Measurements from ENCODE around the gene XYLT1. TPM values are rescaled to one million over a fixed set of nuclear protein-coding genes. Genes with fewer than 3 reads are reported as not detected.

XYLT1 gene
- total and polyA plus RNA-seq, 2 of the 8 experiments (the other 6 are each of a cell fraction or from before 2014, with no cell fraction given) = 6.6 to 25.4 TPM

DNA sequence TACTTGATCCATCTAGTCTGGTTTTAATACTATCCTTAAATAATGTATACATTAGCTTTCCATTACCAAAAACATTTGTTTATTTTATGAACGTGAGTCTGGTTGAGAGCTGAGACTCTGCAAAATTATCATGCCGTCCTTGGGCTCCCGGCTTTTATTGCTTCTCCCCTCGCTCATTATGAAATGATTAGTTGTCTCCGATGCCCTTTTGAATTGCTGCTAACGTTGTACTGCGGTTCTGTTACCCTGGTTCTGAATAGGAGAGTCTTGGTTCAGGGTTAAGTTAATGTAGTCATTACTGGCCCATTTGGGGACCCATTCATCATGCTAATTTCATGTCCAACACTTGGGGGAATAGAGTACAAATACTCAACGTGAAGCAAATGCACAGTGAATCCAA, 12.8 kb downstream of the XYLT1 start (continued):
- TF ChIP-seq, protein P1, sequence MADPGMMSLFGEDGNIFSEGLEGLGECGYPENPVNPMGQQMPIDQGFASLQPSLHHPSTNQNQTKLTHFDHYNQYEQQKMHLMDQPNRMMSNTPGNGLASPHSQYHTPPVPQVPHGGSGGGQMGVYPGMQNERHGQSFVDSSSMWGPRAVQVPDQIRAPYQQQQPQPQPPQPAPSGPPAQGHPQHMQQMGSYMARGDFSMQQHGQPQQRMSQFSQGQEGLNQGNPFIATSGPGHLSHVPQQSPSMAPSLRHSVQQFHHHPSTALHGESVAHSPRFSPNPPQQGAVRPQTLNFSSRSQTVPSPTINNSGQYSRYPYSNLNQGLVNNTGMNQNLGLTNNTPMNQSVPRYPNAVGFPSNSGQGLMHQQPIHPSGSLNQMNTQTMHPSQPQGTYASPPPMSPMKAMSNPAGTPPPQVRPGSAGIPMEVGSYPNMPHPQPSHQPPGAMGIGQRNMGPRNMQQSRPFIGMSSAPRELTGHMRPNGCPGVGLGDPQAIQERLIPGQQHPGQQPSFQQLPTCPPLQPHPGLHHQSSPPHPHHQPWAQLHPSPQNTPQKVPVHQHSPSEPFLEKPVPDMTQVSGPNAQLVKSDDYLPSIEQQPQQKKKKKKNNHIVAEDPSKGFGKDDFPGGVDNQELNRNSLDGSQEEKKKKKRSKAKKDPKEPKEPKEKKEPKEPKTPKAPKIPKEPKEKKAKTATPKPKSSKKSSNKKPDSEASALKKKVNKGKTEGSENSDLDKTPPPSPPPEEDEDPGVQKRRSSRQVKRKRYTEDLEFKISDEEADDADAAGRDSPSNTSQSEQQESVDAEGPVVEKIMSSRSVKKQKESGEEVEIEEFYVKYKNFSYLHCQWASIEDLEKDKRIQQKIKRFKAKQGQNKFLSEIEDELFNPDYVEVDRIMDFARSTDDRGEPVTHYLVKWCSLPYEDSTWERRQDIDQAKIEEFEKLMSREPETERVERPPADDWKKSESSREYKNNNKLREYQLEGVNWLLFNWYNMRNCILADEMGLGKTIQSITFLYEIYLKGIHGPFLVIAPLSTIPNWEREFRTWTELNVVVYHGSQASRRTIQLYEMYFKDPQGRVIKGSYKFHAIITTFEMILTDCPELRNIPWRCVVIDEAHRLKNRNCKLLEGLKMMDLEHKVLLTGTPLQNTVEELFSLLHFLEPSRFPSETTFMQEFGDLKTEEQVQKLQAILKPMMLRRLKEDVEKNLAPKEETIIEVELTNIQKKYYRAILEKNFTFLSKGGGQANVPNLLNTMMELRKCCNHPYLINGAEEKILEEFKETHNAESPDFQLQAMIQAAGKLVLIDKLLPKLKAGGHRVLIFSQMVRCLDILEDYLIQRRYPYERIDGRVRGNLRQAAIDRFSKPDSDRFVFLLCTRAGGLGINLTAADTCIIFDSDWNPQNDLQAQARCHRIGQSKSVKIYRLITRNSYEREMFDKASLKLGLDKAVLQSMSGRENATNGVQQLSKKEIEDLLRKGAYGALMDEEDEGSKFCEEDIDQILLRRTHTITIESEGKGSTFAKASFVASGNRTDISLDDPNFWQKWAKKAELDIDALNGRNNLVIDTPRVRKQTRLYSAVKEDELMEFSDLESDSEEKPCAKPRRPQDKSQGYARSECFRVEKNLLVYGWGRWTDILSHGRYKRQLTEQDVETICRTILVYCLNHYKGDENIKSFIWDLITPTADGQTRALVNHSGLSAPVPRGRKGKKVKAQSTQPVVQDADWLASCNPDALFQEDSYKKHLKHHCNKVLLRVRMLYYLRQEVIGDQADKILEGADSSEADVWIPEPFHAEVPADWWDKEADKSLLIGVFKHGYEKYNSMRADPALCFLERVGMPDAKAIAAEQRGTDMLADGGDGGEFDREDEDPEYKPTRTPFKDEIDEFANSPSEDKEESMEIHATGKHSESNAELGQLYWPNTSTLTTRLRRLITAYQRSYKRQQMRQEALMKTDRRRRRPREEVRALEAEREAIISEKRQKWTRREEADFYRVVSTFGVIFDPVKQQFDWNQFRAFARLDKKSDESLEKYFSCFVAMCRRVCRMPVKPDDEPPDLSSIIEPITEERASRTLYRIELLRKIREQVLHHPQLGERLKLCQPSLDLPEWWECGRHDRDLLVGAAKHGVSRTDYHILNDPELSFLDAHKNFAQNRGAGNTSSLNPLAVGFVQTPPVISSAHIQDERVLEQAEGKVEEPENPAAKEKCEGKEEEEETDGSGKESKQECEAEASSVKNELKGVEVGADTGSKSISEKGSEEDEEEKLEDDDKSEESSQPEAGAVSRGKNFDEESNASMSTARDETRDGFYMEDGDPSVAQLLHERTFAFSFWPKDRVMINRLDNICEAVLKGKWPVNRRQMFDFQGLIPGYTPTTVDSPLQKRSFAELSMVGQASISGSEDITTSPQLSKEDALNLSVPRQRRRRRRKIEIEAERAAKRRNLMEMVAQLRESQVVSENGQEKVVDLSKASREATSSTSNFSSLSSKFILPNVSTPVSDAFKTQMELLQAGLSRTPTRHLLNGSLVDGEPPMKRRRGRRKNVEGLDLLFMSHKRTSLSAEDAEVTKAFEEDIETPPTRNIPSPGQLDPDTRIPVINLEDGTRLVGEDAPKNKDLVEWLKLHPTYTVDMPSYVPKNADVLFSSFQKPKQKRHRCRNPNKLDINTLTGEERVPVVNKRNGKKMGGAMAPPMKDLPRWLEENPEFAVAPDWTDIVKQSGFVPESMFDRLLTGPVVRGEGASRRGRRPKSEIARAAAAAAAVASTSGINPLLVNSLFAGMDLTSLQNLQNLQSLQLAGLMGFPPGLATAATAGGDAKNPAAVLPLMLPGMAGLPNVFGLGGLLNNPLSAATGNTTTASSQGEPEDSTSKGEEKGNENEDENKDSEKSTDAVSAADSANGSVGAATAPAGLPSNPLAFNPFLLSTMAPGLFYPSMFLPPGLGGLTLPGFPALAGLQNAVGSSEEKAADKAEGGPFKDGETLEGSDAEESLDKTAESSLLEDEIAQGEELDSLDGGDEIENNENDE (IDR thresholded peaks at IDR 0.05; ENCODE audit: insufficient replicate concordance, low read length) = no peak
- no peak for TF ChIP-seq JUN (IDR thresholded peaks at IDR 0.05; ENCODE audit: low read depth, low read length)
- TF ChIP-seq, protein P2, sequence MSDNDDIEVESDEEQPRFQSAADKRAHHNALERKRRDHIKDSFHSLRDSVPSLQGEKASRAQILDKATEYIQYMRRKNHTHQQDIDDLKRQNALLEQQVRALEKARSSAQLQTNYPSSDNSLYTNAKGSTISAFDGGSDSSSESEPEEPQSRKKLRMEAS (IDR thresholded peaks at IDR 0.05) = no peak
- no peak for TF ChIP-seq KDM4A (IDR thresholded peaks at IDR 0.05; ENCODE audit: low read depth, low read length, severe bottlenecking)
- TF ChIP-seq SIRT6 (IDR thresholded peaks at IDR 0.05; ENCODE audit: low read length) = no peak
- TF ChIP-seq RXRA (IDR thresholded peaks at IDR 0.05; ENCODE audit: insufficient read depth, low read depth, low read length) = no peak
- no peak for TF ChIP-seq CREB1 (IDR thresholded peaks at IDR 0.05)

All from H1 (cell line).